H9 (cell line): ENCODE measurements around the gene CAB39. TPM values are rescaled to one million over a fixed set of nuclear protein-coding genes. Genes with fewer than 3 reads are reported as not detected.
A peak's percentile ranks its signal among the peaks of the same experiment; 100 is the strongest.

Experiments
- DNase-seq: peaks from one replicate; pipeline ENCODE4 v3.0.0-alpha.2; 2017
- H2AFZ ChIP-seq: one replicate; pipeline ENCODE4 v1.6.1; 2013; ENCODE audit warnings: mild to moderate bottlenecking, low read length, control low read depth, moderate library complexity
- H2AK5ac ChIP-seq: 2 replicates; pipeline ENCODE4 v1.6.1; 2013; ENCODE audit warnings: low read length, control low read depth, mixed read lengths; ENCODE audit not compliant: insufficient read length
- H2BK120ac ChIP-seq: one replicate; pipeline ENCODE4 v1.6.1; 2013; ENCODE audit warnings: low read depth, mild to moderate bottlenecking, low read length, control low read depth, inconsistent platforms; ENCODE audit not compliant: poor library complexity, severe bottlenecking
- H2BK12ac ChIP-seq: 2 replicates; pipeline ENCODE4 v1.6.1; 2013; ENCODE audit warnings: low read length, control low read depth, mixed read lengths, low read depth; ENCODE audit not compliant: insufficient read length
- H2BK15ac ChIP-seq: 2 replicates; pipeline ENCODE4 v1.6.1; 2013; ENCODE audit warnings: low read depth, low read length, control low read depth
- H2BK20ac ChIP-seq: one replicate; pipeline ENCODE4 v1.6.1; 2013; ENCODE audit warnings: low read depth, mild to moderate bottlenecking, low read length, control low read depth, inconsistent platforms; ENCODE audit not compliant: poor library complexity, severe bottlenecking
- H2BK5ac ChIP-seq: 2 replicates; pipeline ENCODE4 v1.6.1; 2013; ENCODE audit warnings: low read length, control low read depth, mixed read lengths; ENCODE audit not compliant: insufficient read length
- H3K14ac ChIP-seq: 2 replicates; pipeline ENCODE4 v1.6.1; 2013; ENCODE audit warnings: low read length, control low read depth; ENCODE audit not compliant: insufficient read depth
- H3K18ac ChIP-seq: 2 replicates; pipeline ENCODE4 v1.6.1; 2013; ENCODE audit warnings: low read depth, mild to moderate bottlenecking, mixed read lengths, low read length, control low read depth; ENCODE audit not compliant: insufficient read length
- H3K23ac ChIP-seq: 2 replicates; pipeline ENCODE4 v1.6.1; 2013; ENCODE audit warnings: low read length, control low read depth, mixed read lengths, low read depth; ENCODE audit not compliant: insufficient read length
- H3K23me2 ChIP-seq: 2 replicates; pipeline ENCODE4 v1.6.1; 2013; ENCODE audit warnings: low read depth, mild to moderate bottlenecking, mixed read lengths, low read length, control low read depth; ENCODE audit not compliant: insufficient read length, poor library complexity, severe bottlenecking
- H3K27ac ChIP-seq: 2 replicates; pipeline ENCODE4 v1.5.1; 2013; ENCODE audit warnings: low read length, control low read depth, mixed read lengths, low read depth; ENCODE audit not compliant: insufficient read length
- H3K27me3 ChIP-seq: 2 replicates; pipeline ENCODE4 v1.6.1; 2013; ENCODE audit warnings: low read length, control low read depth, inconsistent platforms; ENCODE audit not compliant: insufficient read depth
- H3K4ac ChIP-seq: 2 replicates; pipeline ENCODE4 v1.6.1; 2013; ENCODE audit warnings: low read depth, mild to moderate bottlenecking, control low read depth, inconsistent platforms, low read length, moderate library complexity
- H3K4me1 ChIP-seq: 2 replicates; pipeline ENCODE4 v1.6.1; 2013; ENCODE audit warnings: low read length, control low read depth, inconsistent platforms; ENCODE audit not compliant: insufficient read depth
- H3K4me2 ChIP-seq: 2 replicates; pipeline ENCODE4 v1.6.1; 2013; ENCODE audit warnings: low read length, control low read depth, mixed read lengths; ENCODE audit not compliant: insufficient read length, insufficient read depth
- H3K56ac ChIP-seq: 2 replicates; pipeline ENCODE4 v1.6.1; 2013; ENCODE audit warnings: low read depth, mild to moderate bottlenecking, mixed read lengths, low read length, control low read depth; ENCODE audit not compliant: insufficient read length
- H3K79me1 ChIP-seq: 2 replicates; pipeline ENCODE4 v1.6.1; 2013; ENCODE audit warnings: low read depth, mild to moderate bottlenecking, moderate library complexity, low read length, control low read depth, inconsistent platforms; ENCODE audit not compliant: insufficient read depth, poor library complexity, severe bottlenecking
- H3K79me2 ChIP-seq: 2 replicates; pipeline ENCODE4 v1.6.1; 2013; ENCODE audit warnings: low read length, control low read depth, inconsistent platforms; ENCODE audit not compliant: insufficient read depth
- H3K9ac ChIP-seq: 2 replicates; pipeline ENCODE4 v1.6.1; 2013; ENCODE audit warnings: low read length, control low read depth, mixed read lengths; ENCODE audit not compliant: insufficient read length; ENCODE audit errors: extremely low read depth
- H3K9me3 ChIP-seq: one replicate; pipeline ENCODE4 v1.6.1; 2013; ENCODE audit warnings: low read depth, low read length, inconsistent platforms; ENCODE audit not compliant: control insufficient read depth
- H3T11ph ChIP-seq: one replicate; pipeline ENCODE4 v1.6.1; 2013; ENCODE audit warnings: mild to moderate bottlenecking, low read length, control low read depth, inconsistent platforms
- H4K20me1 ChIP-seq: one replicate; pipeline ENCODE4 v1.6.1; 2013; ENCODE audit not compliant: control insufficient read depth, insufficient read length, insufficient read depth
- H4K5ac ChIP-seq: 2 replicates; pipeline ENCODE4 v1.6.1; 2013; ENCODE audit warnings: low read depth, mild to moderate bottlenecking, mixed read lengths, low read length, control low read depth; ENCODE audit not compliant: insufficient read length
- H4K8ac ChIP-seq: replicated peaks from 2 replicates; pipeline ENCODE4 v1.6.1; 2013; ENCODE audit warnings: low read length, control low read depth, mixed read lengths, low read depth; ENCODE audit not compliant: insufficient read length
- H4K91ac ChIP-seq: 2 replicates; pipeline ENCODE4 v1.6.1; 2013; ENCODE audit warnings: low read depth, mild to moderate bottlenecking, moderate library complexity, mixed read lengths, low read length, control low read depth; ENCODE audit not compliant: insufficient read length
- H3K27ac Mint-ChIP-seq, 3 experiments: 2 replicates in 2 of 3; 3 replicates in 1 of 3; pipeline ENCODE4 v1.8.0; 2020 to 2021; ENCODE audit warnings: mixed read lengths in 3 of 3, mild to moderate bottlenecking in 1 of 3, moderate library complexity in 1 of 3
- H3K27me3 Mint-ChIP-seq: 2 replicates; pipeline ENCODE4 v1.8.0; 2021; ENCODE audit warnings: low read depth, mild to moderate bottlenecking, moderate library complexity, mixed read lengths
- H3K36me3 Mint-ChIP-seq, 3 experiments: 2 replicates in 2 of 3; 3 replicates in 1 of 3; pipeline ENCODE4 v1.8.0; 2020 to 2021; ENCODE audit warnings: low read depth in 3 of 3, mixed read lengths in 3 of 3; ENCODE audit not compliant: insufficient read depth in 1 of 3
- H3K4me1 Mint-ChIP-seq, 2 experiments: 2 replicates each; pipeline ENCODE4 v1.8.0; 2020; ENCODE audit warnings: mixed read lengths in 2 of 2
- H3K4me3 Mint-ChIP-seq, 2 experiments: 2 replicates in 1 of 2; 3 replicates in 1 of 2; pipeline ENCODE4 v1.8.0; 2020 to 2021; ENCODE audit warnings: mild to moderate bottlenecking in 2 of 2, mixed read lengths in 2 of 2, moderate library complexity in 1 of 2
- H3K9me3 Mint-ChIP-seq, 2 experiments: 2 replicates in 1 of 2; 3 replicates in 1 of 2; pipeline ENCODE4 v1.8.0; 2020; ENCODE audit warnings: mild to moderate bottlenecking in 2 of 2, mixed read lengths in 2 of 2, moderate library complexity in 1 of 2
- CTCF ChIP-seq: fragments of 200-600 bp; sonication (generic); conservative IDR thresholded peaks from 3 replicates; pipeline ENCODE4 v1.8.0; 2021; ENCODE audit warnings: antibody characterized with exemption, mild to moderate bottlenecking
- WGBS: extraction: QIAGEN DNeasy Blood & Tissue Kit; methylation state at CpG from one replicate; pipeline ENCODE4 v1.1.7; 2013; ENCODE audit warnings: missing lambda C conversion rate, low lambda C conversion rate, mixed read lengths; ENCODE audit not compliant: insufficient read length; ENCODE audit errors: extremely low coverage; 5-methylcytosine and 5-hydroxymethylcytosine counted together
- total RNA-seq: library from RNA; stranded (reverse); gene quantifications from 2 replicates; pipeline ENCODE4 v1.2.1, GENCODE V29; 2021

Gene CAB39
- total RNA-seq, 1 experiment from 2014 or later: 42.7 TPM

- TF ChIP-seq CTCF: no peak
- H3K4me2 ChIP-seq: no peak overlapping the region
- H3K27ac Mint-ChIP-seq: peak overlapping the region in 2 of 3 experiments; percentile 10 to 49; a peak in 4 of 7 replicates
These were observed 20.3 kb downstream of the CAB39 start for GRCh38 chr2:230732914-230733401.

More at GRCh38 chr2:230732914-230733401, 20.3 kb downstream of the CAB39 start:
- Histone ChIP-seq H3K27ac (no peak overlapping the region), H2AK5ac (no peak overlapping the region), H3K79me1 (peaks cover 8% of the 10 kb centered on the region), H2AFZ (no peak overlapping the region), H3K79me2 (peaks cover 12% of the 10 kb centered on the region; the same call in 1 of the 2 replicates), H4K8ac (no peak overlapping the region), H3T11ph (no peak overlapping the region), H2BK120ac (no peak overlapping the region), H2BK5ac (no peak overlapping the region), H3K56ac (no peak overlapping the region), H3K4me1 (no peaks in the 10 kb centered on the region; the same call in 1 of the 2 replicates), H3K9ac (no peak overlapping the region), H3K23me2 (no peaks in the 10 kb centered on the region), H4K91ac (no peak overlapping the region), H3K9me3 (no peaks in the 10 kb centered on the region), H3K18ac (no peak overlapping the region), H3K4ac (no peak overlapping the region), H3K14ac (no peak overlapping the region), H2BK12ac (no peak overlapping the region), H2BK15ac (no peak overlapping the region), H3K27me3 (no peaks in the 10 kb centered on the region), H3K23ac (no peak overlapping the region), H4K20me1 (no peaks in the 10 kb centered on the region), H2BK20ac (no peak overlapping the region), H4K5ac (no peak overlapping the region)
- WGBS: no CpG with 5 or more reads among the region's 4 CpGs
- DNase-seq: no peak
- Mint-ChIP-seq H3K36me3 (no peaks in the 10 kb centered on the region; a peak in 1 of 7 replicates), H3K4me1 (peaks cover 22 to 33% of the 10 kb centered on the region in 2 experiments), H3K4me3 (no peak overlapping the region), H3K9me3 (no peaks in the 10 kb centered on the region), H3K27me3 (no peaks in the 10 kb centered on the region)
